DND-41 (cell line): ENCODE results near the gene DIS3L2.

Source experiments
- ATAC-seq: fragments of 200-7000 bp; cut with Tn5 transposase; 3 replicates; pipeline ENCODE4 v1.9.1; 2021; ENCODE audit warnings: low read depth; ENCODE audit not compliant: insufficient read depth
- DNase-seq: peaks from one replicate; pipeline ENCODE4 v3.0.0-alpha.2; 2020
- H2AFZ ChIP-seq: 2 replicates; pipeline ENCODE4 v1.6.0; 2012; ENCODE audit warnings: low read depth, low read length
- H3K27ac ChIP-seq: 2 replicates; pipeline ENCODE4 v1.5.1; 2012; ENCODE audit warnings: low read length, inconsistent platforms
- H3K27me3 ChIP-seq: fragments of 200-600 bp; sonication (generic); 2 replicates; pipeline ENCODE4 v1.6.0; 2012; ENCODE audit warnings: low read length, mild to moderate bottlenecking, inconsistent platforms; ENCODE audit not compliant: insufficient read depth, poor library complexity
- H3K36me3 ChIP-seq: 2 replicates; pipeline ENCODE4 v1.5.1; 2012; ENCODE audit warnings: low read length, inconsistent platforms; ENCODE audit not compliant: insufficient read depth
- H3K4me1 ChIP-seq: 2 replicates; pipeline ENCODE4 v1.5.1; 2012; ENCODE audit warnings: mild to moderate bottlenecking, low read length; ENCODE audit not compliant: insufficient read depth
- H3K4me2 ChIP-seq: 2 replicates; pipeline ENCODE4 v1.6.0; 2012; ENCODE audit warnings: mild to moderate bottlenecking, moderate library complexity, low read length, inconsistent platforms; ENCODE audit not compliant: insufficient read depth
- H3K4me3 ChIP-seq, 2 experiments: fragments of 200-600 bp in 1 of 2; shearing (Covaris generic) in 1 of 2; 2 replicates each; pipeline ENCODE4 v1.5.1; 2012 to 2016; ENCODE audit warnings: inconsistent platforms in 2 of 2, low read length in 2 of 2, mild to moderate bottlenecking in 2 of 2, low read depth in 1 of 2, moderate library complexity in 1 of 2
- H3K79me2 ChIP-seq: 2 replicates; pipeline ENCODE4 v1.6.0; 2012; ENCODE audit warnings: low read length, inconsistent platforms; ENCODE audit not compliant: insufficient read depth
- H3K9ac ChIP-seq: 2 replicates; pipeline ENCODE4 v1.6.0; 2012; ENCODE audit warnings: low read depth, mild to moderate bottlenecking, inconsistent platforms, low read length, moderate library complexity
- H3K9me3 ChIP-seq: 2 replicates; pipeline ENCODE4 v1.5.1; 2012; ENCODE audit warnings: low read length, moderate library complexity, mild to moderate bottlenecking, inconsistent platforms; ENCODE audit not compliant: insufficient read depth, severe bottlenecking
- H4K20me1 ChIP-seq: 2 replicates; pipeline ENCODE4 v1.6.0; 2012; ENCODE audit warnings: low read length; ENCODE audit not compliant: insufficient read depth
- EZH2 ChIP-seq: IDR thresholded peaks from 3 replicates; pipeline ENCODE4 v1.6.1; 2012; ENCODE audit warnings: borderline replicate concordance, low read depth, mild to moderate bottlenecking, moderate library complexity, low read length, inconsistent platforms; ENCODE audit not compliant: severe bottlenecking
- TF ChIP-seq, protein P1 (sequence below): IDR thresholded peaks from 2 replicates; pipeline ENCODE4 v1.5.1; 2012; ENCODE audit warnings: borderline replicate concordance, low read length, moderate library complexity, mild to moderate bottlenecking; ENCODE audit not compliant: poor library complexity, severe bottlenecking; ENCODE audit errors: extremely low read depth

The DIS3L2 gene

DNA sequence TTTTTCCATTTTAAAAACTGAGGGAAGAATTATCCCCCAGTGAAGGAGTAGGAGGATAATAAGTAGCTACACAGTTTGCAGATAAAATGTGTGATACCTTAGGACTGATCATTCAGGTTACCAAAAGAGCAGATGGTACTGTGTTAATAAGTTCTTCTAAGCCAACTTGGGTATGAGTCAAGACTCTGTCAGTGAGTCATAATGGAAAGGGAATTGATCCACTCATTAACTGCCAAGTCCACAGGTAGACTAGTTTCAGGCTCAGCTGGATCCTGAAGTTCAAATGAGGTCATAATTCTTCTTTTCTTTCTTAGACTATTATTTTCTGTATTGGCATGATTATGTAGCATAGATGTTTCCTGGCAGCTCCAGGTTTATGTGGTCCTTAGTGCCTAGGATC is 274.7 kb downstream of the DIS3L2 start:
- Histone ChIP-seq H2AFZ (no peak overlapping the region), H3K9ac (no peak overlapping the region), H3K4me2 (no peak overlapping the region), H3K4me3 (no peak overlapping the region), H3K79me2 (no peaks in the 10 kb centered on the region), H3K36me3 (peaks cover 6% of the 10 kb centered on the region; the same call in 1 of the 2 replicates), H3K4me1 (peaks cover 26% of the 10 kb centered on the region), H3K9me3 (no peaks in the 10 kb centered on the region), H3K27ac (no peak overlapping the region), H4K20me1 (no peaks in the 10 kb centered on the region), H3K27me3 (no peaks in the 10 kb centered on the region)
- no peak for DNase-seq
- TF ChIP-seq, protein P1, sequence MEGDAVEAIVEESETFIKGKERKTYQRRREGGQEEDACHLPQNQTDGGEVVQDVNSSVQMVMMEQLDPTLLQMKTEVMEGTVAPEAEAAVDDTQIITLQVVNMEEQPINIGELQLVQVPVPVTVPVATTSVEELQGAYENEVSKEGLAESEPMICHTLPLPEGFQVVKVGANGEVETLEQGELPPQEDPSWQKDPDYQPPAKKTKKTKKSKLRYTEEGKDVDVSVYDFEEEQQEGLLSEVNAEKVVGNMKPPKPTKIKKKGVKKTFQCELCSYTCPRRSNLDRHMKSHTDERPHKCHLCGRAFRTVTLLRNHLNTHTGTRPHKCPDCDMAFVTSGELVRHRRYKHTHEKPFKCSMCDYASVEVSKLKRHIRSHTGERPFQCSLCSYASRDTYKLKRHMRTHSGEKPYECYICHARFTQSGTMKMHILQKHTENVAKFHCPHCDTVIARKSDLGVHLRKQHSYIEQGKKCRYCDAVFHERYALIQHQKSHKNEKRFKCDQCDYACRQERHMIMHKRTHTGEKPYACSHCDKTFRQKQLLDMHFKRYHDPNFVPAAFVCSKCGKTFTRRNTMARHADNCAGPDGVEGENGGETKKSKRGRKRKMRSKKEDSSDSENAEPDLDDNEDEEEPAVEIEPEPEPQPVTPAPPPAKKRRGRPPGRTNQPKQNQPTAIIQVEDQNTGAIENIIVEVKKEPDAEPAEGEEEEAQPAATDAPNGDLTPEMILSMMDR: no peak
- no peak for TF ChIP-seq EZH2
- no peak for ATAC-seq

DNA sequence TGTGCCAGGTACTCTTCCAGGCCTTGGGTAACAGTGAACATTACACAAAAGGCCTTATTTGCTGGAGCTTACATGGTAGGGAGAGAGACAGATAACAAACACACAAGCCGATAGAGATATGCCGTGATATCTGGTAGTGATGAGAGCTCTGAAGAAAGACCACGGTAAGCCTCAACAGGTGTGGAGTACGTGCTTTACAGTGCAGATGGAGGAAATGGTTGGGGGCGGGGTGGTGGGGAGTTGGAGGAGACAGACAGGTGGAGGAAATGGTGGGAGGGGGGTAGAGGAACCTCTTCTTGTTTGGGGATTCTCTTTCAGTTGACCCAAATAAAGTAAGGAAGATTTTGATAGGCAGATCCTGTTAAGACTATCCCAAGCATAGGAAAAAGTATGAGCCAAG is 276.0 kb downstream of the DIS3L2 start:
- H3K27me3 ChIP-seq: no peaks in the 10 kb centered on the region
- no peak overlapping the region for H3K4me3 ChIP-seq
- no peaks in the 10 kb centered on the region for H4K20me1 ChIP-seq
- no peaks in the 10 kb centered on the region for H3K9me3 ChIP-seq
- no peaks in the 10 kb centered on the region for H3K79me2 ChIP-seq
- H3K27ac ChIP-seq: peak overlapping the region; percentile 21; the same call in 1 of the 2 replicates
- TF ChIP-seq EZH2: no peak
- TF ChIP-seq, protein P1: no peak
- no peak overlapping the region for H3K9ac ChIP-seq
- ATAC-seq: peak; percentile 66
- no peak overlapping the region for H3K4me2 ChIP-seq
- H3K36me3 ChIP-seq: peaks cover 6% of the 10 kb centered on the region; the same call in 1 of the 2 replicates
- peak; percentile 32 for DNase-seq
- peaks cover 17% of the 10 kb centered on the region for H3K4me1 ChIP-seq
- no peak overlapping the region for H2AFZ ChIP-seq

DNA sequence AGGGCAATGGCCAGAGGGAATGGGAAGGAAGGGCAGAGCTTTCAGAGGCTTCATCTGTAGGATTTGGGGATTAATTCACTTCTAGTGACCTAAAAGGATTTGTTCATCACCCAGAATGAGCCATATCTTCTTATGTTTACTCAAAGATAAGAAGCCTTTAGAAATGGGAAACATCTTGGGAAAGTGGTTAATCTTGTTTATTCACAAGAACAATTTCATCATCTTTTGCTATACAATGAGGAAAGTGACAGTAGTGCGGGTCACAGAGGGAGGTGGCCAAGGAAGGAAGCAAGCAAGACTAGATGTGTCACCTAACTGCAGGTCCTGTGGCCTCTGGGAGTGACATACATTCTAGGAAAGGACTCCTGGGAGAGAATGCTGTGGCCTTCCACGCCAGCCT is 276.6 kb downstream of the DIS3L2 start:
- Histone ChIP-seq H3K27me3 (no peaks in the 10 kb centered on the region), H4K20me1 (no peaks in the 10 kb centered on the region), H2AFZ (no peak overlapping the region), H3K36me3 (peaks cover 6% of the 10 kb centered on the region; the same call in 1 of the 2 replicates), H3K27ac (peak overlapping the region; percentile 21), H3K4me2 (no peak overlapping the region), H3K79me2 (no peaks in the 10 kb centered on the region), H3K9ac (no peak overlapping the region), H3K4me1 (peaks cover 15% of the 10 kb centered on the region), H3K9me3 (no peaks in the 10 kb centered on the region), H3K4me3 (no peak overlapping the region)
- no peak for TF ChIP-seq EZH2
- TF ChIP-seq, protein P1: no peak
- ATAC-seq (no peak), DNase-seq (no peak)

- no peak for DNase-seq
- H3K9me3 ChIP-seq: no peaks in the 10 kb centered on the region
- no peak overlapping the region for H3K9ac ChIP-seq
- TF ChIP-seq, protein P1: no peak
- no peak for TF ChIP-seq EZH2
- no peak overlapping the region for H3K4me3 ChIP-seq
- no peak overlapping the region for H2AFZ ChIP-seq
- H3K4me1 ChIP-seq: peaks cover 15% of the 10 kb centered on the region
- no peak overlapping the region for H3K27ac ChIP-seq
- H3K79me2 ChIP-seq: no peaks in the 10 kb centered on the region
- no peak overlapping the region for H3K4me2 ChIP-seq
- H3K27me3 ChIP-seq: no peaks in the 10 kb centered on the region
- peaks cover 6% of the 10 kb centered on the region; the same call in 1 of the 2 replicates for H3K36me3 ChIP-seq
- no peak for ATAC-seq
- H4K20me1 ChIP-seq: no peaks in the 10 kb centered on the region
Observed at GRCh38 chr2:232238596-232238995, 277.1 kb downstream of the DIS3L2 start.
